Measurements from ENCODE around the gene TTC6.
"Not testable (repeated sequence)": the region's sequence is repeated elsewhere in the genome, so short reads cannot be mapped to it uniquely, and the experiment has no call there.

TTC6 gene, protein sequence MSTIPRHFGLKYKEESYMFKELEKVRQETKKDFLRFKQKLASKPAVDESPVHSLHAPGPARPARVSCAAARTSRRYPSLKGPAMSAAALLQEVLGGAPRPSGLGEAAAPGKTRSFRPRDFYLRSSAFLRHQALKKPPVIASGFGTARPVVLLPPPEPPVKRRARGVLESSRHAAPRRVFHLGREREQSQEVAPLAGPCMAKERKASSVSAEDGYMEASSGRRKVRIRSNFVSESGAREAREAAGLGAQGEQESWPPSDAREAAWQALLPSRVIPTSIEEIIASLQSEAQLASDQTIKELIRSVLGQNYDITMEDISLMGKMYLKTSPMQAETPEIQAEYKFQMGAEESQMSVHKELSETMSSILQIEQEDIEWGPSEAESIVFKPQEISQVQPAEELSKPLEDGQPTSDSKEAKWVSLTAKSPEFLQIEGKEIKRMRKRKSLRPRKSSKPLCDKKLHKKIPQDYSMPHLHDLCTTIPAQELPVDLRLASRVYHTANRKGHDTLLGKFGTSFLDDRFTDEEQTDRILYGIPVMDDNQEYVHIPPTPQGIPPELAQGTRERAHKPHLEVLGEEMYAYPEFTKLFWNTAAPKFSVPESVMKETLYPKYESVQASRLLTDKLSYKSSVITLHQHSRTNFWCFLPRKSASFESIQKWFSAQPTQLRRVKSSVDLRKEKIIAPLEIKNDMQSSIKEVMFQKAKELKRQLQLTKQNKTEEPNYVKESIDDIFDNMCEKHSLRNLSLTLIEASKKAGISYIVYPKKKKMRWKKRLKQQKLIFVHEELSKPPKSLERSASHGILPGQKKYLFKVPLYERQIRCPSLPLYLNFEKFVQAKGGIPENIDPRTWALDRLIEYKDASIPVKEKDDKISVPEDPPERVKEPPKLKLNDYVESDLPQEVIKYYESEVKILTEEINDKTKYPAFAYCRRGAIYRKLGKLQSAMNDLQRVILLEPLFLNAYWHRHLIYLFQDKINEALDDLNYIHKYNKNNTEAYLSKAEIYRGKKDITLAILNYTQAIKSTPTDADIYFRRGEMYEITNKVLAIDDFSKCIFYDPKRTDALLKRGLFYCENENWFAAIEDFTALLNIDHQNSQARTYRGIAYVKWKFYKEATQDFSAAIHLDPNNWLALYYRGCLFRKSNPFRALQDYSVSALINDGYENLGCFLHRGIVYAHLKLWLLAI (N-terminal part only)

DNA sequence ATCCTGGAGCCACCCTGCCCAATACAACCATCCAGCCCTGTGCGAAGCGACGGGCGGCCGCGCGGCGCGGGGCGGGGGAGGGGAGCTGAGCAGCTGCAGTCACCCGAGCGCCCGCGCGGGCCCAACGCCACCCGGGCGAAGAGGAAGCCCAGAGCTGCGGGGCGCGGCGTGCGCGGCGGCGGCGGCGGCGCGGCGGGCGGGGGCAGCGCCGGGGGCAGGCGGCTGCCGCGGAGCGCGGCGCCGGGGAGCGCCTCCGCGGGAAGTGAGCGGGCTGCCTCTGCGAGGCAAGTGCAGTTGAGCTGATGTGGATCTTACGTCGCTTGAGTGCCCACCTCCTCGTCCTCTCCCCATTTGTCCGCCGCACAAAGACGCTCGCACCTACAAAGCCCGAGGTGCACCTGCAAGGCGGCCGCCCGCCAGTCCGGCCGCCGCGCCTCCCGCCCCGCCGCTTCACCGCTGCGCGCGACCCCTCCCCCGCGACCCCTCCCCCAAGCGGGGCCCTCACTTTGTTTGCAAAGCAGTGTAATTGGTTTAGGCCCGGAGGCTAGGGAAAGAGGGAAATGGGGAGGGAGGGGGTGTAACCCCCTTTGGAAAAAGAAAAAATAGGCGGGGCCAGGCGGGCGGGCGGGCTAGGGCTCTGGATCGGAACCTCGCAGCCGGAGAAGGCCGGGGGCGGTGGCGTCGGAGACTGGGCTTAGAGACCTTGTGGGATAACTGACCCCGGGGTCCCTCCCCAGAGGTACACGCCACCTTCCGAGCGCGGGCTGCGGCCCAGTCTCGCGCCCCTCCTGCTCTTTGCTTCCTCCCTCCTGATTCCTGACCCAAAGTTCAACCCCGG, at the start of gene TTC6, which contains the start of gene FOXA1:
TTC6 (plus strand) TSS at position 659 of the 838 bp plus-strand sequence. CDS start 26,436 bp downstream, outside the sequence.
FOXA1 (minus strand) TSS at position 279 of the 838 bp plus-strand sequence; CDS start at position 2, 277 bp downstream.
- DNase-seq, result no peak

DNA sequence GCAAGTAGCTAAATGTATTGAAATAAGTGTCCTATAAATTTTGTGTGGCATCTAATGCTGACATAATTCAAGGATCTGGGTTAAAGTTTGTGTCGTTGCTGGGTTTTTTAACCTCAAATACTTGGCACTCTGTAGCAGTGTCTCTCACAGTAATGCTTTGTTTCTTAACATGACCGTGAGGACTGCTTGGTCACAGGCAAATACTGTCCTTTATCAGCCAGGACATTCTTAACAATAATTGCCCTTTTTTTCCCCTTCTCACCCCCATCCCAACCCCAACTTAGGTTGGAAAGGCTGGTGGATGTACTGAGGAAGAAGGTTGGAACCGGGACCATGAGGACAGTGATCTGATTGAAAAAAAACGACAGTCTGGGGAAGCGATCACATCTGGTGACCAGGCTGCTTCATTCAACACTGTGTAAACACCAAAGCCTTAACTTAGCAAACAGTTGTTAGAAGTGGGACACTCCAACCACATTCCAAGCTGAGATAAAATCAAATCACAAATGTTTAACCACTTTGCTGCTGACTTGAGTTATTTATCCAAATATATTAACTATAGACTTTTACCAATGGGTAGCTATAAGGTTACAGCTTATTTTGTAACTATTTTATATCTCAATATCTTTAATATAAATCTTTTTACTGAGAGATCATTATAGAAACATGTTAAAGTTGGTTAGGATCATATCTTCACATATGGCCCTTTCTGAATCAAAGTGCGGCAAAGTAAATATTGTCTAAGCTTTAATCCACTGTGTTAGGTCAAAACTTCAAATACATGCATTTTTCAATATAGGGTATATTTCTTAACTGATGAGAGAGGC, 48.6 kb upstream of the TTC6 start:
- no peak for DNase-seq

DNA sequence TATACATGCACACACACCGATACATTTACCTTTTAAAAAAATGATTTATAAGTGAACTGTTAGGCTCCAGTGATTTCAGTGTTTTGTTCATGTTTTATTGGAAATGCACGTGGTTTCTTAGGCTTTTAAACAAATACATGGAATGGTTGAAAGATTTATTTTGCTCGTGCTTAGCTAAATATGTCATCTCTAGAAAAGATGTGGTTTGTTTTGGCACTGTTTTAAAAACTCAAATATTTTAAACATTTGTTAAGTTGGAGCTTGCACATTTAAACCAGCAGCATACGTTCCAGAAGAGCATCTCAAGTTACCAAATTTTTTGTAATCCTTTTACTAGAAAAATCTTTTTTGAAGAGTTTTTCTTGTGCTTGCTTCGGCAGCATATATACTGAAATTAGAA, 44.9 kb upstream of the TTC6 start:
- DNase-seq, result no peak

DNA sequence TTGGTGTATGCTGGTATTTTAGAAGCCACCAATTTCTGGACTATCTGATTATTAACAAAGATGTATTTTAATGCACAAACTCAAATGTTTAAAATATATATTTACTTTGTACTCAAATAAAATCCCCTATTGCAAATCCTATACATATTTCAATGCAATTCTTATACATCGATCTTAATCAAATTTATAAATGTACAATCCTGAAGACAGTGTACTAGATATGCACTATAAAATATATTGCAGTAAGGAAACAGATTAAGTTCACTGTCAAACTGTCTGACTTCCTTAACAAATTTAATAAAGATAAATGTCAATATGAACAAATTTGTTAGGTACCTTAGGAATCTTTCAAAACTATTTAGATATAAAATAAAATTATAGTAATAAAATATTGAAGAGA, 44.3 kb upstream of the TTC6 start:
- DNase-seq, result no peak

DNA sequence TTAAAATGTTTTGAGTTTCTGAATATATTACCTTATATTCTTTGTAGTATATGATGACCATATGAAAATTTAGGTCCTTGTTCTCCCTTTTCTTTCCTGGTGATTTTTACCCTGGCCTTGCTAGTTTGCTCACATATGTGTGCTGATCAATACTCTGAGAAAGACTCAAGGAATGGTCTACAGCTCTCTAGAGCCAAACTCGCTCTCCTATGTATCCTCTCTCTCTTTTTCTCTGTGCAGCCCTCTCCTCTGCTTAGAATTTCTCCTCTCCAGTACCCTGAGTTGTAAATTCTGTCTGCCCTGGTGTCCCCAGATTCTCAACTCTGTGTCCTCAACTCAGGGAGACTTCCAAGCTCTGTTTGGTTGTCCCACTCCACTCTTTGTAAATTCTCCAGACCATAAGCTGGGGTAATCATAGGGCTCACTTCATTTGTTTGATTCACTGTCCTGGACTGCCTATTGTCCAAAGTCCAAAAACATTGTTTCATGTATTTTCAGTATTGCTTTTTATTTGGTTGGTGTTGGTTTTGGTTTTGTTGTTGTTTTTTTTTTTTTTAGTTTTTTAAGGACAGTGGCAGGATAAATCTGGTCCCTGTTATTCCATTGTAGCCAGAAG, 41.4 kb upstream of the TTC6 start:
- no peak for DNase-seq

DNA sequence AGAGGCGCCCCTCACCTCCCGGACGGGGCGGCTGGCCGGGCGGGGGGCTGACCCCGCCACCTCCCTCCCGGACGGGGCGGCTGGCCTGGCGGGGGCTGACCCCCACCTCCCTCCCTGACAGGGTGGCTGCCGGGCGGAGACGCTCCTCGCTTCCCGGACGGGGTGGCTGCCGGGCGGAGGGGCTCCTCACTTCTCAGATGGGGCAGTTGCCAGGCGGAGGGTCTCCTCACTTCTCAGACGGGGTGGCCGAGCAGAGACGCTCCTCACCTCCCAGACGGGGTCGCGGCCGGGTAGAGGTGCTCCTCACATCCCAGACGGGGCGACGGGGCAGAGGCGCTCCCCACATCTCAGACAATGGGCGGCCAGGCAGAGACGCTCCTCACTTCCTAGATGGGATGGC, 39.8 kb upstream of the TTC6 start:
- not testable (repeated sequence) for DNase-seq

DNA sequence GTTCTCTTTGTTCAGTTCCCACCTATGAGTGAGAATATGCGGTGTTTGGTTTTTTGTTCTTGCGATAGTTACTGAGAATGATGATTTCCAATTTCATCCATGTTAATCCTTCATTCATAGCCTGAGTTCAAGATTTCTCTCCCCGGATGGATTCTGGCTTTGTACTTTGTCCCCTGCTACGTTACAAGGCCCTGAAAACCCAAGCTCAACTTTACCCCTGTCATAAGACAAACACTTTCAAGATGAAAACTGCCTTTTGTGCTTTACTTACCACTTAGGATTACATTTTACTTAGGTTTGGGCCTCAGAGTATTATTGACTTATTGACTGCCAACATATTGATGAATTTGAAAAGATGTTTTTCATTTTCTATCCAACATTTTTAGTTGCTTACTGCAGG, 36.7 kb upstream of the TTC6 start:
- no peak for DNase-seq

DNA sequence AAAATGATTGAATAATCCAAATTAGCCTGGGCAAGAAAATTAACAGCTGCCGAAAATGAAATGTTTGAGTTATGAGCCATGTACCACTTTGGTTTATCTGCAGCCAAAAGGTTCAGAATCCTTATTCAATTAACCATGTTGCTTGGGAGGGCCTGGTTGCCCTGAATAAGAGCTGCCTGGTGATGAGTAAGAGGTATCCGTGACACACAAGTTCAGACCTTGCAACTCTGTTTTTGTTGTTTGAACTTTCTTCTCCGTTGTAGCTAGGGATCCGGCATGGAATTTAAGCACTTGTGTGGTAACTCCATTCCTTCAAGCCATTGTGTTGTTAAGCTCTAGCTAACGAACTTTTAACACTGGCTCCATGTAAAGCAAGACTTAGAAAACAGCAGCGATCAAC, 36.0 kb upstream of the TTC6 start:
- DNase-seq, result no peak

DNA sequence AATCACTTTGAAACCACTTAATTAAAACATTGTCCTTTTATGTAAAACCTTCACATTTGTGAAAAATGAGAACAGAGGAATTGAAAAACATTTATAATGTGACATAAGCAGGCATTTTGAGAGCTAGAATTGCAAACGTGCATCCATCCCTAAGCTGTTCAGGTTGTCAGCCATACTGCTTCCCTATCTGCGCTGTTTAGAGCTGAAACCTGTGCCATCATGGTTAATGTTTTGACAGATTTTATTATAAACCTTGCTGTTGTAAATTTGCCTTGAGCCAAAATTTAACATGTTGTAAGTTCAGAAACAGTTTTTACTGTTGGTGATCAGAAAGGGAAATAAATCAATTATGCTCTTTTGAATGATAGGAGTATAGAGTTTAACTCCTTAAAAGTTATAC, 32.2 kb upstream of the TTC6 start:
- no peak for DNase-seq

DNA sequence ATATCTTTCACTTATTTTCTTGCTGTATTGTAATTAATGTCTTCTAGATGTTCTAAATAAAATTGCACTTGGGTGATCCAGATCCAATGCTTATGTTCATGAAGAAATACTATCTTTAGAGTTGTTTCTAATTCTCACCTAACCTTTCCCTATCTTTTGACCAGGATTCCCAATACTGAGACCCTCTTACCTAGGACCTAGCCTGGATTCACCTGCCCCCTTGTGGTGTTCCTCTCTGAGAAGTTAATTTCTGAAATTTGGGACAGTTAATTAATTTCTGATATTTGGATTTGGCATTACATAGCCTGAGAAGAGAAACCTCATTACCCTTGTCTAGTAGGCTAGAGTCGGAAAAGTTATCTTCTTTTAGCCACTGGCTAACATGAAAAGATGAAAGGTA, 29.9 kb upstream of the TTC6 start:
- DNase-seq, result no peak

DNA sequence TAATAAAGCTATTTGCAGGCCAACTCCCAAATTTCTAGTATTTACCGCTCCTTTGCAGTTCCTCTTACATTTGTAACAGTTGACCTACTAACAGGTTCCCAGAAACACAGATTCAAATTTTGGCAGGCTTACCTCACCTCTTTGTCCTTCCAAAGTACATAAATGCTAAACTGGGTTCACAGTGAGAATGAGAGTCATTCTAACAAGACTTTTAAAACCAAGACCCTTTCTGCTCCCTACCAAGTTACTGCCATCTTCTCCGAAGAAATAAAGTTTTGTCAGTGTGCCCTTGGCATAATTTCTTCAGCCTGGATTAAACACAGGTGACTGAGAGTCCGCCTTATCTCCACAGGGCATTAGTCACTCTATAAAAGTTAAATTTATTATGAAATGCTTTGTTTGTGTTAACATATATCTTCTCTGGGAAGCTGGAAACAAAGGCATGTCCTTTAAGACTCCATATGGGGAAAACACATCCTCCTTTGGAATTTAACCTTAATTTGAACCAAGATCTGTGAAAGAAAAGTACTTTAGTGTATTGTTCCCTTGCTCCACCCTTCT, 28.5 kb upstream of the TTC6 start:
- DNase-seq, result no peak

DNA sequence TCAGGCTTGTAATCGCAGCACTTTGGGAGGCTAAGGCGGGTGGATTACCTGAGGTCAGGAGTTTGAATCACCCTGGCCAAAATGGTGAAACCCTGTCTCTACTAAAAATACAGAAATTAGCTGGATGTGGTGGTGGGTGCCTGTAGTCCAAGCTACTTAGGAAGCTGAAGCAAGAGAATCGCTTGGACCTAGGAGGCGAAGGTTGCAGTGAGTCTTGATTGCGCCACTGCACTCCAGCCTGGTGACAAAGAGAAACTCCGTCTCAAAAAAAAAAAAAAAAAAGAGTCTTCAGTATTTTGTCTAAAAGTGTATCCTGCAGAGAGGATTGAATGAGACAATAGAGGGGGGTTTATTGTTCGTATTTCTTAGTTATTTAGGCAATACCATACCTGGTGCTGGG, 25.7 kb upstream of the TTC6 start:
- DNase-seq, result no peak

DNA sequence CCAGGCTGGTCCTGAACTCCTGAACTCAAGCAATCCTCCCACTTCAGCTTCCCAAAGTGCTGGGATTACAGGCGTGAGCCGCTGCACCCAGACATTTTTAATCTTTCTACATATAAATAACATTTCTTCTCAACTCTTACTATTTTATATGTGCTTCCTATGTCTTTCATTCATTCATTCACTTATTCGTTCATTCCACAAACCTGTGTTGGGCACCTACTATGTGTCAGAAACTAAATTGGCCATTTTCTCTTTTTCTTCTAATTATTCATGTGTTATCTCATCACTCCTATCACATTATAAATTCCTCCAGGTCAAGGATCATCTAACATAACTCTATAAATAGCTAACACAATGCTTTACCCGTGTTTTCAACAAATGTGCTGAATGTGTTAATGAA, 24.0 kb upstream of the TTC6 start:
- DNase-seq, result no peak

DNA sequence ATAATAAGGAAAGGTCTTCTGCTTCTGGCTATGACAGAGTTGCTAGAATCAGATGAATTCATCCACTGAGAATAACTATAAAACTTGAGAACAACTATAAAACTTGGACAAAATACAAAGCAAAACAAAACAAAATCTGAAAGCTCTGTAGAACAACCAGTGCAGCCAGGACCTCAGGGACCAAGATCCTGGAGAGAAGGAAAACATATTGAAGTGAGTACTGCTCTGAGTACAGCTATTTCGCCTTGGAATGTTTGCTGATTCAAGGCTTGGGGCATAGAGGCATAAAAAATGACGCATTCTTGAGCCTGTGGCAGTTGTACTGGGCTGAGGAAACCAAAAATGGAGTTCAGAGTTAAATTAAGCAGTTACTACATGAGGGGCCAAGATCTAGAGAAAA, 22.1 kb upstream of the TTC6 start:
- DNase-seq, result no peak

DNA sequence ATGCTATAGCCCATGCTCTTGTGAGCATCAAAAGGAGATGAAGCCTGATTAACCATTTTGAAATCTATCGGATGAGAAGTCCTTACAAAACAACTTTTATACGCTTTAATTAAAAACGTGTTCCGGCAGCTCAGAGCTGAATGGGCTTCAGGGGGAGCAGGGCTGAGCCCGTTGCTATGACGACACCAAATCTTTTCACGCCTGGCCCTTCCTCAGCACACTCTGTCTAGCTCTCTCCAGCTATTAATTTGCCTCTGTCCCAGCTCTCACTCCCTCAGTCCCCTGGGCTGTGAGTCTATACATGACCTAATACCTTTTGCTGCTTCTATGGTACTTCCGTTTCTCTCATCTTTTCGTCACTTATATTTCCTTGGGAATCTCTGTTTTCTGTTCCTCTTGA, 16.2 kb upstream of the TTC6 start:
- DNase-seq, result no peak

DNA sequence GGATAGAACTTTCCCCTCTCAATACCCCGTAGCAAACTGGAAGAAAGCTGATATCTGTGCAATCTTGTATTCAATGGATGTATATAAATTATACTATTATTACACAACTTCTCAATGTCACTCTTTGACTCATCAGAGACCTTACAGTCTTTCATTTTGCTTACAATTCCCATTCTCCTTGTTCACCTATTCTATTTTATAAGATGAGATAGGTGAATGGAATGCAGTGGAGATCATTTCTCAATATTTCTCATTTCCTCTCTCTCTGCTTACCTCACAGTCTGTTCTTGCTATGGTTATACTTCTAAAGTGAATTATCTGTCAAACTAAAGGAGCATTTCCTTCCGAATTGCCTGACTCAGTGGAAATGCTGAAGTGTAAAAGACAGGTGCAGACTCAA, 15.3 kb upstream of the TTC6 start:
- no peak for DNase-seq

DNA sequence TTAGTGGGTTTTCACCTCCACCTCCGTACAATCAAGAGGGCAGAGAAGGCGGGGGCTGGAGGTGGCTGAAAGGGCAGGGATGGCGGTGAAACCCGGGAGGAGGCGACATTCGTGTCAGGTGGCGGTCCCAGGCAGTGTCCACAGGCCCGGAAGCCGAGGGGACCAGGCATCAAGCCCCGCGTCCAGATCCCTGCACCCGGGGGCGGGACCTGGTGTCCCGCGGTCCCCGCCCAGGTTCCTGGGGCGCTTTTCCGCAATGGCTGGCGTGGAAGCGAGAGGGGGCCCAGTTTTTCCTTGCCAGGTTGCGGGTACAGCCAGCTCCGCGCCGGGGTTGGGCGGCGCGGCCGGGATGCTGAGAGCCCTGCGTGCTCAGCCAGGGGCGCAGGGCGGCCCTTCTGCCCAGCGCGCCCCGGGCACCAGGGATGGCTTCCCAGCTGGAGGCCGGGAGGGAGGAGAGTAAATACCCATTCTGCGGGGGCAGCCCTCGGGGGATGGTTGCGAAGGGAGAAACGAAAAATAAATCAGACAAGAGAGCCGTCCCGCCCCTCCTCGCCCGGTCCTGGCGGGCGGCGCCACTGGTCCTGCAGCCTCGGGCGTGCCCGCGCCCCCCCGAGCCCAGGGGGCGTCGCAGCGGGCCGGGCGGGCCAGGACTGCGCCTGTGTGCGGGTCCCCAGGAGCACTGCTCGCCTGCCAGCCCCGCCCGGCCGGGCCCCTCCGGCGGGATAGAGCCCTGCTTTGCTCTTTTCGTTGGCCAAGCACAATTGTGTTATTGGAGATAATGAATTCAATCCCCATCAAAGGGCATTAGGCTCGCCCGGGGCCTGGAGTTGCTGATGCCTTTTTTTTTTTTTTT, 11.8 kb upstream of the TTC6 start:
- no peak for DNase-seq

DNA sequence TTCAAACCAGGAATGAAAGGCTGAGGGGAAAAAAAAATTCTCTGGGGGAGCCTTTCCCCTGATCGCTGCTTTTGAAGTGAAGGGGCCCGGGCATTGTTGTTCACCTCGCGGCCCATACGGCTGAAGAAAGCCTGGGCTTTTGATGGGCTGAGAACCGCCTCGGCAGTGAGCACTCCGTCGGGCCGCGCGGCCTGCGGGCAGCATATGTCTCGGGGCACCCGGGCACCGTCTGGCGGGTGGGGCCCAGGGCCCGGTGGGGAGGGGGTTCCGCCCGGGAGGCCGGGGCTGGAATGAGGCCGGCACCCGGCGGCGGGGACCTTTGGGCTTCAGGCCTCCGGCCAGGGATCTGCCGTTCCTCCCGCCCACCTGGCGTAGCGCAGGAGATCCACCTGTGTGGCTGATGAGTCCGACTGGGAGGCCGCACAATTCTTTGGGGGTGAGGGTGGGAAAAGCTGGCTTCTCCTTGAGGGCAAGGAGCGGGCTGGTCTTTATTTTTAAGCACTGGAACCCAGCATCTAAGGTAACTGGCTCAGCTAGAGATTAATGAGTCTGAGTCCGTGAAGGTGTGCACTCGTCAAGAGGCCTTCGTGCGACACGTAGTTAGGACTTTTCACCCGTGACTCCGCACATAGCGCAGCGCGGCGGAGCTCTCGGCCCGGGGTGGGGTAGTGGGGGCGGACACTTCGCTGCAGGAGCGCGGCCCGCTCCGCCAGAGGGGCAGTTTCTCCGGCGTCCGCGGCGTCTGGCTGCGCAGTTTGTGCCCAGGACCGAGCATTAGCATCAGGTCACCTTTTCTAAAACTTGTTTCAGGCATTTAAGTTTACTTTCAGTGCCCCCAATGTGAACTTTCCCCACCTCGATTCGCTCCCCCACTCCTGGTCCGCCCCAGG, 11.0 kb upstream of the TTC6 start:
- no peak for DNase-seq

DNA sequence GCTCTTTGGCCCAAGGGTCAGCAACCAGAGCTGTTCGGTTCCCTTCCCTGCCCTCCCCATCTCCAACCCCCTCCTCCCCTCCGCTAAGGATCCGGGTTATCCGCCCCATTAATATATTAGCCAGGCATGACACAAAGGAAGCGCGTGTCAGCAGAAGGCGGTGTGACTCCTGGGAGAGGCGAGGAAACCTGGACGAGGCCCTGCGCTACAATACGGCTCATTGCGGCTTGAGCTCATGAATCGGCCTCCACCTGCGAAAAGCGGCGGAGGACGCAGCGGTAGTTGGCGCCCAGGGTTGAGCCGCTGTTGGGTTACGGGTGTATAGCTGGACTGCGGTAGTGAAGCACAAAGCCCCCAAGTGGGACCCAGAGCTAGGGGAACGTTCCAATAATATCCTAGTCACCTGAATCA, 10.3 kb upstream of the TTC6 start:
- DNase-seq, result no peak
